Panc1 (cell line): ENCODE measurements around the gene SALL4. TPM values are rescaled to one million over a fixed set of nuclear protein-coding genes. Genes with fewer than 3 reads are reported as not detected.

Experiments used
- ATAC-seq: fragments of 200-7000 bp; cut with Tn5 transposase; 2 replicates; pipeline ENCODE4 v1.9.1; 2020; ENCODE audit warnings: mild to moderate bottlenecking, moderate library complexity
- BruUV-seq: library from RNA; stranded (reverse); fragments of 400-500 nt; replicated peaks from 2 replicates; lab custom pipeline; 2021; lab: Mats Ljungman, UMichigan
- CTCF ChIA-PET: fragments of 300-600 bp; sonication (Branson Sonifier 250); formaldehyde crosslinking; loops from one replicate; lab custom pipeline; 2022; ENCODE audit warnings: antibody characterized with exemption; lab: Charles Lee
- POLR2A ChIA-PET: fragments of 300-600 bp; sonication (Branson Sonifier 250); formaldehyde crosslinking; loops from one replicate; lab custom pipeline; 2022; ENCODE audit warnings: antibody characterized with exemption; lab: Charles Lee
- DNase-seq: peaks from one replicate; pipeline ENCODE4 v3.0.0-alpha.2; 2010; ENCODE audit warnings: low read depth, low spot score
- H3K27ac ChIP-seq: 2 replicates; pipeline ENCODE4 v1.5.1; 2011; ENCODE audit warnings: mild to moderate bottlenecking, low read length, inconsistent platforms
- H3K27me3 ChIP-seq: fragments of 200-500 bp; sonication (Bioruptor generic); 2 replicates; pipeline ENCODE4 v1.6.0; 2014; ENCODE audit warnings: low read length, inconsistent platforms; ENCODE audit not compliant: control insufficient read depth, insufficient read depth
- H3K36me3 ChIP-seq: fragments of 200-500 bp; sonication (Bioruptor generic); 2 replicates; pipeline ENCODE4 v1.5.1; 2014; ENCODE audit warnings: inconsistent platforms, mild to moderate bottlenecking, low read length, moderate library complexity; ENCODE audit not compliant: control insufficient read depth, insufficient read depth
- H3K4me1 ChIP-seq: 2 replicates; pipeline ENCODE4 v1.5.1; 2011; ENCODE audit warnings: inconsistent platforms, mild to moderate bottlenecking, low read length, moderate library complexity; ENCODE audit not compliant: control insufficient read depth, insufficient read depth
- H3K4me3 ChIP-seq, 2 experiments: 2 replicates each; pipeline ENCODE4 v1.5.1; 2011 to 2012; ENCODE audit warnings: low read depth in 2 of 2, low read length in 2 of 2, mild to moderate bottlenecking in 2 of 2, inconsistent platforms in 1 of 2, moderate library complexity in 1 of 2
- H3K9me3 ChIP-seq: fragments of 200-500 bp; sonication (Bioruptor generic); 2 replicates; pipeline ENCODE4 v1.5.1; 2014; ENCODE audit warnings: low read depth, mild to moderate bottlenecking, inconsistent platforms, low read length, moderate library complexity; ENCODE audit not compliant: control insufficient read depth, insufficient read depth
- POLR2AphosphoS5 ChIP-seq: IDR thresholded peaks from 2 replicates; pipeline ENCODE4 v1.6.1; 2012; ENCODE audit warnings: mild to moderate bottlenecking, low read depth, low read length, moderate library complexity
- SIN3A ChIP-seq: IDR thresholded peaks from 2 replicates; pipeline ENCODE4 v1.6.1; 2012; ENCODE audit warnings: low read depth, mild to moderate bottlenecking, low read length, moderate library complexity, borderline replicate concordance; ENCODE audit not compliant: insufficient read depth
- TCF7L2 ChIP-seq: IDR thresholded peaks from 2 replicates; pipeline ENCODE4 v1.6.1; 2011; ENCODE audit warnings: mild to moderate bottlenecking, low read depth, low read length, inconsistent platforms
- in situ Hi-C: cut with HindIII; loops from 2 replicates; pipeline ENCODE4 v1.10.0; 2016; ENCODE audit warnings: low sequenced_read_pairs, low pct_unique_long_range_greater_than_20kb
- intact Hi-C: fragments of 100-400 bp; cut with micrococcal nuclease; formaldehyde crosslinking; loops from one replicate; pipeline ENCODE4 v1.10.0; 2022; ENCODE audit not compliant: unreplicated experiment
- total RNA-seq: library from RNA; stranded (reverse); gene quantifications from one replicate; pipeline ENCODE4 v1.2.1, GENCODE V29; 2021; ENCODE audit not compliant: unreplicated experiment
- TF ChIP-seq, protein P1 (sequence below), 2 experiments: IDR thresholded peaks; 2 replicates each; pipeline ENCODE4 v1.6.1; 2011 to 2012; ENCODE audit warnings: low read depth in 2 of 2, control low read depth in 1 of 2, low read length in 1 of 2, mild to moderate bottlenecking in 1 of 2, moderate library complexity in 1 of 2; ENCODE audit not compliant: insufficient read depth in 1 of 2
- TF ChIP-seq, protein P2 (sequence below): fragments of 450-650 bp; IDR thresholded peaks from 2 replicates; pipeline ENCODE4 v1.5.1; 2017; ENCODE audit warnings: mild to moderate bottlenecking

Gene SALL4
- total RNA-seq, 1 experiment from 2014 or later = 1.6 TPM

DNA sequence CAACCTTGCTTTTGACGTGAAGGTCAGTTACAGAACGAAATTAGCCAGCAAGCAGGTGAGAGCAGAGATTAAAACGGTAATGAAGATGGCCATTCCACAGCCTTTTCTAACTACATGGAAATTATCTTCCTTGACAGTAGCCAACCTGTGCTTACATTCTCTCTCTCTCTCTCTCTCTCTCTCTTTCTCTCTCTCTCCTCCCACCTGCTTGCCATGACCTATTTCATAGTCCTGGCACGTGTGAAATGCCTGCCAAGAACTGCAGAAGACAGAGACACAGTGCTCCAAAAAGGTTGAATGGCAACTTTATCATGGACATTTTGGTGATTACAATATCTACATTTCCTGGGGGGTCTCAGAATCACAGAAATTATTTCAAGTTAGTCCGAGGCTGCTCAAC, 38.5 kb upstream of the SALL4 start:
- intact Hi-C loops (no loop called here), in situ Hi-C loops (no loop called here)
- ChIA-PET POLR2A (no interaction called here), CTCF (no interaction called here)
- TF ChIP-seq, protein P1, sequence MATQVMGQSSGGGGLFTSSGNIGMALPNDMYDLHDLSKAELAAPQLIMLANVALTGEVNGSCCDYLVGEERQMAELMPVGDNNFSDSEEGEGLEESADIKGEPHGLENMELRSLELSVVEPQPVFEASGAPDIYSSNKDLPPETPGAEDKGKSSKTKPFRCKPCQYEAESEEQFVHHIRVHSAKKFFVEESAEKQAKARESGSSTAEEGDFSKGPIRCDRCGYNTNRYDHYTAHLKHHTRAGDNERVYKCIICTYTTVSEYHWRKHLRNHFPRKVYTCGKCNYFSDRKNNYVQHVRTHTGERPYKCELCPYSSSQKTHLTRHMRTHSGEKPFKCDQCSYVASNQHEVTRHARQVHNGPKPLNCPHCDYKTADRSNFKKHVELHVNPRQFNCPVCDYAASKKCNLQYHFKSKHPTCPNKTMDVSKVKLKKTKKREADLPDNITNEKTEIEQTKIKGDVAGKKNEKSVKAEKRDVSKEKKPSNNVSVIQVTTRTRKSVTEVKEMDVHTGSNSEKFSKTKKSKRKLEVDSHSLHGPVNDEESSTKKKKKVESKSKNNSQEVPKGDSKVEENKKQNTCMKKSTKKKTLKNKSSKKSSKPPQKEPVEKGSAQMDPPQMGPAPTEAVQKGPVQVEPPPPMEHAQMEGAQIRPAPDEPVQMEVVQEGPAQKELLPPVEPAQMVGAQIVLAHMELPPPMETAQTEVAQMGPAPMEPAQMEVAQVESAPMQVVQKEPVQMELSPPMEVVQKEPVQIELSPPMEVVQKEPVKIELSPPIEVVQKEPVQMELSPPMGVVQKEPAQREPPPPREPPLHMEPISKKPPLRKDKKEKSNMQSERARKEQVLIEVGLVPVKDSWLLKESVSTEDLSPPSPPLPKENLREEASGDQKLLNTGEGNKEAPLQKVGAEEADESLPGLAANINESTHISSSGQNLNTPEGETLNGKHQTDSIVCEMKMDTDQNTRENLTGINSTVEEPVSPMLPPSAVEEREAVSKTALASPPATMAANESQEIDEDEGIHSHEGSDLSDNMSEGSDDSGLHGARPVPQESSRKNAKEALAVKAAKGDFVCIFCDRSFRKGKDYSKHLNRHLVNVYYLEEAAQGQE (IDR thresholded peaks at IDR 0.05; ENCODE audit: insufficient read depth in 1 of 2, low read depth in 2 of 2, low read length in 1 of 2) = no peak
- TF ChIP-seq POLR2AphosphoS5 = no peak
- no peak for TF ChIP-seq TCF7L2
- TF ChIP-seq, protein P2, sequence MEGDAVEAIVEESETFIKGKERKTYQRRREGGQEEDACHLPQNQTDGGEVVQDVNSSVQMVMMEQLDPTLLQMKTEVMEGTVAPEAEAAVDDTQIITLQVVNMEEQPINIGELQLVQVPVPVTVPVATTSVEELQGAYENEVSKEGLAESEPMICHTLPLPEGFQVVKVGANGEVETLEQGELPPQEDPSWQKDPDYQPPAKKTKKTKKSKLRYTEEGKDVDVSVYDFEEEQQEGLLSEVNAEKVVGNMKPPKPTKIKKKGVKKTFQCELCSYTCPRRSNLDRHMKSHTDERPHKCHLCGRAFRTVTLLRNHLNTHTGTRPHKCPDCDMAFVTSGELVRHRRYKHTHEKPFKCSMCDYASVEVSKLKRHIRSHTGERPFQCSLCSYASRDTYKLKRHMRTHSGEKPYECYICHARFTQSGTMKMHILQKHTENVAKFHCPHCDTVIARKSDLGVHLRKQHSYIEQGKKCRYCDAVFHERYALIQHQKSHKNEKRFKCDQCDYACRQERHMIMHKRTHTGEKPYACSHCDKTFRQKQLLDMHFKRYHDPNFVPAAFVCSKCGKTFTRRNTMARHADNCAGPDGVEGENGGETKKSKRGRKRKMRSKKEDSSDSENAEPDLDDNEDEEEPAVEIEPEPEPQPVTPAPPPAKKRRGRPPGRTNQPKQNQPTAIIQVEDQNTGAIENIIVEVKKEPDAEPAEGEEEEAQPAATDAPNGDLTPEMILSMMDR = no peak
- TF ChIP-seq SIN3A = no peak
- no peak for ATAC-seq
- no TSS peak for BruUV-seq
- no peak for DNase-seq
- Histone ChIP-seq H3K4me3 (no peak overlapping the region), H3K27ac (no peak overlapping the region), H3K4me1 (peaks cover 3% of the 10 kb centered on the region; the same call in 1 of the 2 replicates), H3K27me3 (no peaks in the 10 kb centered on the region), H3K36me3 (no peaks in the 10 kb centered on the region), H3K9me3 (no peaks in the 10 kb centered on the region)

DNA sequence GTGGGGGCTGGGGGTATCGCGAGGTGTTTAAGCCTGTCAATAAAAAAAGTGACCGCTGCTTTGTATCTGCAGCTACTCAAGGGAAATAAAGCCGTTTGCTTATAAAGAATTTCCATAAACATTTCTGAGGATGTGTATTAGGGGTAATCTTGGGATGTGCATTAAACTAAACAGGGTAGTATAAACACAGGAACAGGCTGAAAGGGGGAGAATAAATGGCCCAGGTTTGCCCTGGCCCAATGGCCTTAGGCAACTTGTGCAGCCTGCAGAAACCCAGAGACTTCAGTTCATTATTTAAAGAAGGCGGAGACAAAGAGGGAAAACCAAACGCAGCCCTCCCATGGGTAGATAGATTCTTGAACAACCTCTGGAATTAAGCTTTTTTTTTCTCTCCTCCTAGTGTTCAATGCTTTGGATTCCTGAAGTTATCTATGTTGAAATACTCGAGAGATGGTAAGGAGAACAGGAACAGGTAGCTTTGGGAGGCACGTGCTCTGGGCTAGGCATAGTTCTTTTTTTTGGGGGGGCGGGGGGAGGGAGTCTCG, 35.6 kb upstream of the SALL4 start:
- in situ Hi-C loops = no loop called here
- Histone ChIP-seq H3K36me3 (no peaks in the 10 kb centered on the region), H3K4me1 (no peaks in the 10 kb centered on the region), H3K4me3 (no peak overlapping the region), H3K9me3 (no peaks in the 10 kb centered on the region), H3K27ac (no peak overlapping the region), H3K27me3 (no peaks in the 10 kb centered on the region)
- DNase-seq (no peak), ATAC-seq (no peak)
- ChIA-PET POLR2A (interaction anchor here (0.6 kb wide), 2 partner anchors 200 to 393 kb away, joined by 6 to 21 read pairs; no protein-coding TSS in a partner anchor), CTCF (no interaction called here)
- intact Hi-C loops = no loop called here
- BruUV-seq = no TSS peak
- no peak for TF ChIP-seq POLR2AphosphoS5
- TF ChIP-seq, protein P1 (IDR thresholded peaks at IDR 0.05; ENCODE audit: insufficient read depth in 1 of 2, low read depth in 2 of 2, low read length in 1 of 2) = no peak
- no peak for TF ChIP-seq SIN3A
- TF ChIP-seq, protein P2 = no peak
- no peak for TF ChIP-seq TCF7L2
